NK-92 (cell line): Measurements from ENCODE around the gene CCDC85B.

ENCODE experiments used
- DNase-seq: peaks from one replicate; lab custom pipeline; 2025; ENCODE audit not compliant: unreplicated experiment; lab: John Stamatoyannopoulos, UW

Gene CCDC85B

GRCh38 chr11:65868076-65868667 lies 22.3 kb upstream of the CCDC85B start:
- DNase-seq: no peak

- no peak for DNase-seq
Observed at GRCh38 chr11:65868907-65869306, 21.6 kb upstream of the CCDC85B start.

- DNase-seq: no peak
Observed at GRCh38 chr11:65869643-65870306, 20.7 kb upstream of the CCDC85B start.

- no peak for DNase-seq
Observed at GRCh38 chr11:65870307-65870658, 20.2 kb upstream of the CCDC85B start.

- no peak for DNase-seq
Observed at GRCh38 chr11:65870706-65871681, 19.5 kb upstream of the CCDC85B start.

GRCh38 chr11:65871811-65872548 lies 18.5 kb upstream of the CCDC85B start:
- DNase-seq: no peak

GRCh38 chr11:65872586-65873317 lies 17.7 kb upstream of the CCDC85B start, which contains the start of gene EFEMP2:
EFEMP2 (minus strand) TSS chr11:65872800; CDS start chr11:65872354, 446 bp downstream.
- no peak for DNase-seq

- peak; percentile 63 for DNase-seq
Observed at GRCh38 chr11:65873318-65874156, 16.9 kb upstream of the CCDC85B start.

- DNase-seq: no peak
Observed at GRCh38 chr11:65879617-65880016, 10.9 kb upstream of the CCDC85B start, which contains the start of gene CTSW. CTSW (plus strand) TSS chr11:65879837; CDS start chr11:65879855, 18 bp downstream.

GRCh38 chr11:65880027-65880426 lies 10.4 kb upstream of the CCDC85B start:
- no peak for DNase-seq

- DNase-seq: no peak
Observed at GRCh38 chr11:65880844-65881421, 9.5 kb upstream of the CCDC85B start.

- DNase-seq: no peak
Observed at GRCh38 chr11:65882120-65883057, 8.1 kb upstream of the CCDC85B start.

GRCh38 chr11:65883058-65883761 lies 7.3 kb upstream of the CCDC85B start:
- DNase-seq: no peak

- DNase-seq: no peak
Observed at GRCh38 chr11:65883786-65884715, 6.4 kb upstream of the CCDC85B start.

GRCh38 chr11:65884716-65885092 lies 5.8 kb upstream of the CCDC85B start:
- no peak for DNase-seq

- no peak for DNase-seq
Observed at GRCh38 chr11:65885231-65885630, 5.2 kb upstream of the CCDC85B start.
